ENCODE data around the gene PLCXD3.

PLCXD3 gene, protein sequence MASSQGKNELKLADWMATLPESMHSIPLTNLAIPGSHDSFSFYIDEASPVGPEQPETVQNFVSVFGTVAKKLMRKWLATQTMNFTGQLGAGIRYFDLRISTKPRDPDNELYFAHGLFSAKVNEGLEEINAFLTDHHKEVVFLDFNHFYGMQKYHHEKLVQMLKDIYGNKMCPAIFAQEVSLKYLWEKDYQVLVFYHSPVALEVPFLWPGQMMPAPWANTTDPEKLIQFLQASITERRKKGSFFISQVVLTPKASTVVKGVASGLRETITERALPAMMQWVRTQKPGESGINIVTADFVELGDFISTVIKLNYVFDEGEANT

DNA sequence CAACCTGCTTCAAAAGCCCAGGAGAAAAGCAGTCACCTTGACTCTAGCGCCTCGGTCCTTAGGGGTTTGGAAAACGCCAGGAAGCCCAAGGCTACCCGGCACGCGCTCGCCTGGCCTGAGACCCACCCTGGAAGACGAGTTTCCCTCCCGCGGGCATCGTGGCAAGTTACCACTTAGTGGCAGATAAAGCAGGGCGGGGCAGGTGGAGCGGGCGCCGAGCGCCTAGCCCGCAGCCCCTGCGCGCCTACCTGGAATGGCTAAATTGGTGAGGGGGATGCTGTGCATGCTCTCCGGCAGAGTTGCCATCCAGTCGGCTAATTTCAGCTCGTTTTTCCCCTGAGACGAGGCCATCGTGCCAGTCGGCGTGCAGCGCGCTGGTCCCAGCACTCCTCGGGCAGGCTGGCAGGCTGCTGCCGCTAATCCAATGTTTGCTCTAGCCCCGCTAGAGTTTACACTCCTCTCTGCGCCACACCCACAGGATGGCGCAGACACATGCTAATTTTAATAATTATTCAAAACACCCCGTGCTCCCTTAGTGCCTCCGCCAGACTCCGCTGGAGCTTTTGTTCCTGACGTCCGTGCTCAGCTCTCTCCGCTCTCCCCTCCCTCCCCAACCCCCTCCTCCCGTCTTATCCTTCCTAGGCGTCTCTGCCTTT lies at the start of gene PLCXD3:
Gene PLCXD3, minus strand, starts transcription at position 426 of the 656 bp plus-strand sequence. Its CDS starts 75 bp downstream, at position 351.
- no peak for DNase-seq (ENCODE audit: low spot score)

DNA sequence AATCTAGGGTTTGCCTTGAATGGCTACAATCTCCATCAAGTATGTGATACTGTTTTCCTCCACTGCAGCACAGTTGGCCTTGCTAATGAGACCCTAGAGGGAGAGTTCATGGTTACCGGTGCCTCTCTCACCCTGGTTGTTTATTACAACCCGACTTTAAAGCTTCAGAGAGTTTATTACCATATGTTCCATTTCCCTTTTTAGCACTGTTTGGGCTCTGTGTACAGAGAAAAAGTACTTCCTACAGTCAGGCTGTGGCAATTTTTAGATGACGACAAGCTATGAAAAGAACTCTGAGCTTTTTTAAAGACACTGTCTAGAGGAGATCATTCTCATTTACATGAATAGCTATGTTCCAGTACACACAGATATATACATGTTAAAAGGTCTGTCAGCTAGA lies 48.8 kb upstream of the PLCXD3 start:
- no peak for DNase-seq (ENCODE audit: low spot score)

DNA sequence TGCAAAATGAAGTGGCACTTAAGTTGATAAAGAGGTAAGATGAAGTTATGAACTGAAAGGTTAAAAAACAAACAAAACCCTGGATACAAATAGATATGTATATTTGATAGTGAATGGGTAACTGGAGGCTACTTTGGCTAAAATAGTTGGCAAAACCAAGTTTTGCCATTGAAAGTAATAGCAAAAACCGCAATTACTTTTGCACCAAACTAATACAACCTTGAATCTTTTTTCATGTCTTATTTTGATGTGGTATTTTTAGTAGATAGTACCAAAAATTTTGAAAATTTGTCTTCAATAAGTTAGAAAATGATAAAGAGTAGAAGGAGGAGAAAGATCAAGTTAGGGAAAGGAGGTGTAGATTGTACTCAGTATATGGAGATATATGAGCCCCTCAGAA lies 47.9 kb upstream of the PLCXD3 start:
- no peak for DNase-seq (ENCODE audit: low spot score)

DNA sequence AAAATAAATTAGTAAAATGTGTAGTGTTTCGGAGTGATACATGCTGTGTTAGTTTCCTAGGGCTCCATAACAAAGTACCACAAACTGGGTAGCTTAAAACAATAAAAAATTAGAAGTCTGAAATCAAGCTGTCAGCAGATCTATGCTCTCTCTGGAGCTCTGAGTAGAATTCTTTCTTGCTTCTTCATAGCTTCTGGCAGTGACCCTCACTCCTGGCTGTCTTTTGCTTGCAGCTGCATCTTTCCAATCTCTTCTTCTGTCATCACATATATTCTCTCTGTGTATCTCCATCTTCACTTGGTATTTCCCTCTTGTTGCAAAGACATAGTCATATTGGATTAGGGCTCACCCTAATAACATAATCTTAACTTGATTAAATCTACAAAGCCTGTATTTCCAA lies 37.6 kb upstream of the PLCXD3 start:
- no peak for DNase-seq (ENCODE audit: low spot score)

DNA sequence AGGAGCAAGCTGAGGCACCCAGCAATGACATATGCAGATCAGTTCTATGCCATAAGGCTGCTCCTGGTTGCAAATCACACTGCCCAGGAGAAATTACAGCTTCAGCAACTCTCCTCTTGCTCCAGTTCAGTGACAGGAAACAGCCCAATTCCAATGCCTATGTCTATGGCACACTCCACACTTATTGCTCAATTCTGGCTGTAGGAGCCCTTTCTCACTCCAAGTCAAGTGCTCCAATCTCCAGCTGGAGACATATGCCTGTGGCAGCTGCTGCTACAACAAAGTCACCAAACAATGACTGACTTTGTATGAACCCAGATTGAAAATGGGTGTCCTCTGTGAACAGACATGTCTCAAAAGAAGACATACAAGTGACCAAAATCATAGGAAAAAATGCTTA lies 31.8 kb upstream of the PLCXD3 start:
- DNase-seq (ENCODE audit: low spot score) = no peak

DNA sequence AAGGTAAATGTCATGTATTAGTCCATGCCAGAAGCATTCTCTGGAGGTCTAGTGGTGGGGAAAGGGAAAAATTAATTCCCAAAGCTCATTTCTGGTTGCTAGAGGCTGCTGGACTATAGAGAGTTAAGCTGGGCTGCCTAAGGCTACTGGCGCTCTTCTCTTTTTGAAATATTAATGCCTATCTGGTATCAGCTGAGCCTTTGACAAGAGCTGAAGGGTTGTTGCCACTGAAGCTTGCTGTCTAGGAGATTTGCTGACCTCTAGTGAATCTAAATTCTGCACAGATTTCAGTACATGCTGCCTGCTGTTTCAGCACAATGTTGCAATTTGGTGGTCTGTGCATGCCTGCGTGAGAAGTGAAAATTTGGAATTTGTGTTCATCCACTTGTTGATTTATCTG lies 29.1 kb upstream of the PLCXD3 start:
- DNase-seq (ENCODE audit: low spot score) = no peak

DNA sequence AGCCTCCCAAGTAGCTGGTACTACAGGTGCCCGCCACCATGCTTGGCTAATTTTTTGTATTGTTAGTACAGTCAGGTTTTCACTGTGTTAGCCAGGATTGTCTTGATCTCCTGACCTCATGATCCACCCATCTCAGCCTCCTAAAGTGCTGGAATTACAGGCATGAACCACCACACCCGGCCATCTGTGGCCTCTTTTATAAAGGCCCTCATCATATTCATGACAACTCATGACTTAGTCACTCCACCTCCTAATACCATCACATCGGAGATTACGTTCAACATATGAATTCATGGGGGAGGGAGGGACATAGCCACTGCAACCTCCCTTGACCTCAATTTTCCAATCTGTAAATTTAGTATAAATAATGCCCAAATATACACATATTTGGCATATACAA lies 27.2 kb upstream of the PLCXD3 start:
- no peak for DNase-seq (ENCODE audit: low spot score)

DNA sequence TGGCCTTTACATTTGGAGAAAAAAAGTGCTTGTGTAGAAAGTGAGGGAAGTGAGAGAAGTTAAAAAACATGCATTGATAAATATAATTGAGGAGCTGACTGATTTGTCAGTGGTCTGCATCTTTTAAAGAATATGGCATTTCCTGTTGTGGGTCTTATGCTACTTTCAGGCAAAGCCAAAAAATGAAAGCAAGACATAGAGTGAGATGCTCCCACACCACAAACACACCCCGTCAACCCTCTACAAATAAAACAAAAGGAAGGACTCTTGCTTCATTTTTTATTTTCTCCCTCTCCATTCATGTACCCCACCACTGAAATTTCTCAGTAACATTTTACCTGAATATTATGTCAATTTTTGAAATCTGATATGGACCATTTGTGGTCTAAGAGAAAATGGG lies 22.1 kb upstream of the PLCXD3 start:
- no peak for DNase-seq (ENCODE audit: low spot score)

DNA sequence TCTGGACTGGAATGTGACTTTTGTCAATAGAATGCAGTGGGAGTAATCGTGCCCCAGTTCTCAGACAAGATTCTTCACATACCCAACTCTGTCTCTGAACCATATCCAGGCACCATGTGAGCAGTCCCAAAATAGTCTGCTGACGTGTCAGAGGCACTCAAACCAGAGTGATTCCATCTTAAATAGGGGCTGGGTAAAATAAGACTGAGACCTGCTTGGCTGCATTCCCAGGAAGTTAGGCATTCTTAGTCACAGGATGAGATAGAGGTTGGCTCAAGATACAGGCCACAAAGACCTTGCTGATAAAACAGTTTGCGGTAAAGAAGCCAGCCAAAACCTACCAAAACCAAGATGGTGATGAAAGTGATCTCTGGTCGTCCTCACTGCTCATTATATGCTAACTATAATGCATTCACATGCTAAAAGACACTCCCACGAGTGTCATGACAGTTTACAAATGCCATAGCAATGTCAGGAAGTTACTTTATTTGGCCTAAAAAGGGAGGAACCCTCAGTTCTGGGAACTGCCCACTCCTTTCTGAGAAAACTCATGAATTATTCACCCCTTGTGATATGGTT lies 16.9 kb upstream of the PLCXD3 start:
- no peak for DNase-seq (ENCODE audit: low spot score)

DNA sequence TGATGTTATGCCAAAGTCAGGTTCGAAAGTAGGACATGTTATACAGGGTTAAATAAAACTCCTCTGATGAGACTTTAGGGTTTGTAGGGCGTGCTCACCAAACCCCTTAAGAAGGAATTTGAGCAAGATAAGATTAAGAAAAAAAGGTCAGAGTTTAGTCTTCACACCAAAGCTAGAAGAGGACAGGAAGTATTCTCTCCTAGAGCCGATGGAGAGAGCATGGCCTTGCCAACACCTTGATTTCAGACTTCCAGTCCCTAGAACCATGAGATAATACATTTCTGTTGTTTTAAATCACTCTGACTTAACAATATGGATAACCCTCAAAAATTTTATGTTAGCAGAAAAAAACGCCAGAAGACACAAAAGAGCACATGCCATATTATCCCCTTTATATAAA lies 16.3 kb upstream of the PLCXD3 start:
- no peak for DNase-seq (ENCODE audit: low spot score)

DNA sequence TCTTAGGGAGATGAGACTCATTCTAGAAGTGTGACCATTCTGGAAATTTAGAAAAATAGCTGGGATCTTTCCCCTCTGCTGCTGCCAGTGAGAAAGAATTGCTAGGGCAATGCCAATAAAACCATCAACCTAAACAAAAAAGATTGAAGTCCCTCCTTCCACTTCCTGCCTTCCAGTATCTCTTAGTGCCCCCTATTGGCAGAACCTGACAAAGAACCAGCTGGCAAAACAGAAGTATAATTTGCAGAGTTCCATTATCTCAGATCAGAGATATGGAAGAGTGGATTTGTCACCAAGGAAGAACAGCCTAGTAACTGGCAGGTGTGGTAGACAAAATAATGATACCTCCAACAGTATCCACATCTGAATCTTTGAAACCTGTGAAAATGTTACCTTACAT lies 13.8 kb upstream of the PLCXD3 start:
- DNase-seq (ENCODE audit: low spot score) = no peak

DNA sequence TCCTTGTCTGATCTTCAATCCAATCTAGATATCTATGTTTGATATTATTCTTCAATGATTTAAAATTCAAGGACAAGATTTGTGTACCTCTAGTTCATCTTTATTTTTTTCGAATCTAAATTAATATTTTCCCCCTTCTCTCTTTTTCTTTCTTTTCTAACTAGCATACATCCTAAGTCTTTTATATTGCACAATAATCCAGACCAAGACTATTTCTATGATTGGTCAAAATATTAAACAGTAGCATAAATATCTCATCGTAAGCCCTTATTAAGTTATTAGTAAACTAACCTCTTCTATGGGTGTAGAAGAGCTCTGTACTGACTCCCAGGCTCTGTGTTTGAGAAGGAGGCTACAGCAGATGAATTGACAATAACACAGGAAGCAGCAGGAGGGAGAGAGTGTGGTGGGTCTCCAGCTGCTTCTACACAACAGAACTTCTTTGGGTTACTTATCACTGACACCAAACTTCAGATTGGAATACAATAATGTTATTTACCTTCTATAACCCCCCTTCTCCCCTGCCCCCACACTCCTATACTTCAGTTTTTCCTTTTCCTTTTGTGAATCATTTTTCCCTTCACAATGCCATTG lies 11.9 kb upstream of the PLCXD3 start:
- no peak for DNase-seq (ENCODE audit: low spot score)

DNA sequence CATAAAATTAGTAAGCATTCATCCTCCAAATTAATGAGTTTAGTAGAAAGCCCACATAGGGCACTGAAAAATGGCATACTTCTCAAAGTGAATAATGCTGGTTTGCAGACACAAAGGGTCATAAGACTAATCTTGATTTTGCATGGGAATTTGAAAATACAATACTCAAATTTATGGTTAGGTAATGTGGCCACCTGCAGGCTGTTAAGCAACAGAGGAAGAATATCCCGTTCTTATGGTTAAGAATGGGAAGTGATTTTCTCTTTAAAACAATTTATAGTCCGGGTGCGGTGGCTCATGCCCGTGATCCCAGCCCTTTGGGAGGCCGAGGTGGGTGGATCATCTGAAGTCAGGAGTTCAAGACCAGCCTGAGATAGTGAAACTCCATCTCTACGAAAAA lies 9.4 kb upstream of the PLCXD3 start:
- no peak for DNase-seq (ENCODE audit: low spot score)

DNA sequence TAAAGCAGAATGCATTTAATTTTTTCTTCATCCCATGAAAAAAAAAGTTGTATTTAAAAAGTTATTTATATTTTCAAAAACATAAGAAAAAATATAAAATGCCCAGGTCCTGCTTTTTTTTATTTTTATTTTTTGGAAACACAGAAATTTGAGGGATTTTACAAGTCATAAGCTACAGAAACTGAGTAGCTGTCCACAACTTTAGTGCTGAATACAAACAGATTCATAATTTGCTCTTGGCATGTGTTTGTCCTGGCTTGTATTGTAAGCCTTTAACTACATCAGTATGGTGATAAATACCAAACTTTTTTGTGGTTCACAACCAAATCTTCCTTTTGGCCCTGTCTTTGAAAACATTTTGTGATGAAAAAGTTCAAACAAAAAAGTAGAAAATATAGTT lies 7.5 kb upstream of the PLCXD3 start:
- DNase-seq (ENCODE audit: low spot score) = no peak

DNA sequence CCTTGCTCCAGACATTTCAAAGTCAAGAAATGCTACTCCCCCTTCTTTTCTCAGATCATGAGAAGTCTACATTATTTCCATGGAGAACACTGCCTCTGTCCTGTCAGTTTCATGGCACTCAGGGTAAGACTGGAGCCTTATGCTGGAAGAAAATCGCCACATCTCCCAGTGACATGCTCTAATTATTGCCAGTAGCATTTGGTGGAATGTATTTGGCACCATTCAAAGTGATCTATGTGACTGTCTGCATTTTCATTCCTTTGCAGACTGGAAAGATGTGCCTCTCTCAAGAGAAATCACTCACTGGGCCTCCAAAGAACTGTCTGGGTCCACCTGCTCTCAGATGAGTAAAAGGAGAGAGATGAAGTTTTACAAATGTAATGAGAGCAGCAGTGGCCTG lies 840 bp upstream of the PLCXD3 start:
- no peak for DNase-seq (ENCODE audit: low spot score)

DNA sequence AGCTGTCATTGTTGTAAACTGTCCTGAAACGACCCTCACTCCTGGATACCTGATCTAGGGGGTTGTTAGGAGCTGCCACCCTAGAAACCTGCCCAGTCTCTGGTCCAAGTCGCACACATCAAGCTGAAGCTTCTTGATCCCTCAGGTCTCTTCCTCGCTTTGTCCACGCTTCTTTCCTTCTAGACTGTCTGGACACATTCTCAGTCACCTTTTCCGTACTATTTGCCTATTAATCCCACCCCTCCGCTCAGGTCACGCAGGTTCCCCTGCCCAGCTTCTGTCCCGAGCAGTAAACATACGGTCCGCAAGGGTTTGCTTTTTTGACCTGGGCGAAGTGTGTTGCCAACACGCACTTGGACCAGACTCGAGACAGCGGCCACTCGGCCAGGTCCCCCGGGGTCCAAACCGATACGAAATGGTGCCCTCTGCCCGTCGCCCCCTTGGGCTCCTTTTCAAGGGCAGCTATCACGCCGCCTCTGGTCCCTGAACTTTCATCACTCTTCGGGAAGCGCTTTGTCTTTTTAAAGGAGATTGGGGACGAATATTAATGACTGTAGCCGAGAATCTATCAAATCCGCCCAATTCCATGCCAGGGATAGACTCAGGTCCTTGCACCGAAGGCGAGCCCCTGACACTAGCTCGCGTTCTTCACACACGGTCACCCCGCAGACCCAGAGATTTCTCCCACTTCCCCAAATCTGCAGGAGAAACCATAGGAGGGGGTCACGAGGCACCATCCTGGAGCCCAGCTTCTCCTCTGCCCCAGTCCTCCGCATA lies 814 bp downstream of the PLCXD3 start:
- no peak for DNase-seq (ENCODE audit: low spot score)

DNA sequence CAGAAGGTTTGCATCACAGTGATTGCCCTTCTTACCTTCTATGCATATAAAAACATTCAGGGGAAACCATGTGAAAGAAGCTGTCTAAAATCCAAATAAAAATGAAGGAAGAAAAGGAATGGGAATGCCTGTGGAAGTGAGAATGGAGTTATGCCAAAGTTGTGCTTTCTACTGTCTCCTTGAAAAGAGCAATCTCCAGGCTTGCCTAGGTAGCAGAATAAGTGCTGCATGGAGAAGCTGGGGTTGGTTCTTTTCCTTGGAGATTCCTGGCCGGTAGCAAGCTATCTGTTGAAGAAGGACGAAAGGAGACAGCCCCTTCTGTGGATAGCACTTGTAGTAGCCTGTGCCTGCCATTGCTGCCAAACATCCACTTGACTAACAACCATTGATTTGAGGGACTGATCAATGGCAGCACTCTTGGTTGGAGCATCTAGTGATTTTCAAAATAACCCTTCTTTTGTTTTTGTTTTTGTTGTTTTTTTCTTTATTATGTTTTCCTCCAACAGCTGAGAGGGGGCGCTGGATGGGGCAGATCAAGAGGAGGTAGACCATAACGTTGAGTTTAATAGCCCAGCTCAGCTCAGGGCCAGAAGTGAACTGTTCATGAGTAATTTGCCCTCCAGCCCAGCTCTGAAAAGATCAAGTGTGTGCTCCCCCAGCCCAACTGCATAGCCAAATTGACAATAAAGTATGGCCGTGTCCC lies 1.6 kb downstream of the PLCXD3 start:
- DNase-seq (ENCODE audit: low spot score) = no peak

DNA sequence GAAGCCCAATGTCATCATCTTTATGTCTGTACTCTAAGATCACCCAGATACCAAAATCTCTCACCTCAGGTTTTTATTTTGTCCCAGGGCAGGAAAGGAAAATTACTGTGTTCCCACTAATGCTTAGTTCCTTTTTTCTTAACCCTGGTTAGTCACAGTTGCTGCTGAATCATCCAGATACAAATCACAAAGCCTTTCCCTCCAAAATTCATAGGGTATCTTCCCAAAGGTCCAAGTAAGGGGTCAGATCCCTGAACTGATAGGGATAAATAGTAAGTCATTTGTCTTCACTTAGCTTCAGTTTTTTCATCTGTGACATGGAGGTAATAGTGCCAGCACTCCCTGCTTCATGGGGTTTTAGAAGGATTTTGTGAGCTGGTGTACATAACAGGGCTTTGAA lies 2.2 kb downstream of the PLCXD3 start:
- no peak for DNase-seq (ENCODE audit: low spot score)

DNA sequence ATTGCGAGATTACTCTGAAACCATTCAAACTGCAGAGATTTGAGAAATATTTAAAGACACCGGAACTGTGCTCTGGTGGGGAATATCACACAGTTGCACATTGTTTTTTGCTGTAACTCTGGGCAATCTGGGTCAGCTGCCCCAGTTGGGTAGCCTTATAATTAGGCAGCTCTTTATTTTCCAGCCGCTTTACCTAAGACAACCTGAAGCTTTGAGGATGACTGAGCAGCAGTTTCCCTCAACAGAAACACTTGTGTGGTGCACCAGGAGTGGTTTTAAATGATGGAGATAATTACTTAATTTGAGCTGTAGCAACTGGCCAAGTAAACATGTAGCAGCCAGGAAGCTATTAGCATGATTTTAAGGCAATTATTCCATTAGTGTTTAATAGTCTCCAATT lies 2.9 kb downstream of the PLCXD3 start:
- DNase-seq (ENCODE audit: low spot score) = no peak

DNA sequence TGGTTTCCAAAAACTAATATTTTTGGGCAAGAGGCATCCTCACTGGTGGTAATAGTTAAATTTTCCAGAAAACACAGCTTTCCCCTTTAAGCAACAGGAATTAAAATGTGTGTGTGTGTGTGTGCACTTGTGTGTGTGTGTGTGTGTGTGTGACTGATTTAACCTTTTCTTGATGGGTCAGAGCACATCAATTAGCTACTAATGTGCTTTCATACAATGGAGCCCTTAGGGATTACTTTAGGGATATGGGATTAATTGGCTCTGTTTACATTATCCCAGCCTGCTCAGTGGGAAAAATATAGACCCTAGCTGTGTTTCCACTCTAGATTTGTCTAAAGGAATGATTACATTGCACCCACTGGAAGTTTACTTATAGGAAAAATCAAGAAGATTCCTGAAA lies 6.5 kb downstream of the PLCXD3 start:
- no peak for DNase-seq (ENCODE audit: low spot score)

DNA sequence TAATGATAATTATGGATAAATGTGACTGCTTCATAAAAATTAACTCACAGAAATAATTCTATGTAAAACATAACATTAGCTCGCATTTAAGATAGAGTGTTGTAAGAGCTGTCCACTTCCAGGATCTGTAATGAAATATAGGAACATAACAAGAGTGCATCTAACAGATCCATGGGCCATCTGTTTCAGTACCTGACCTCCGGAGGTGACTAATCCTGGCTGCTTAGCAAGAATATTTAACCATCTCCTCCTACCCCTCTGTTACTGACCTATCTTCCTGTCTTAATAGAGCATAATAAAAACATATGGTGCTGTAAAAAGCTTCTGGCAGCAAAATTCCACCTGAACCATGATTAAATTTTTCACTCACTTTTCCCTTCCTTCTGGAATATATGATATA lies 7.1 kb downstream of the PLCXD3 start:
- no peak for DNase-seq (ENCODE audit: low spot score)

All from putamen (tissue), 1 donor.